Pons (tissue), 1 donor: Measurements from ENCODE around the gene SFTPD.
"Not testable (repeated sequence)": the region's sequence is repeated elsewhere in the genome, so short reads cannot be mapped to it uniquely, and the experiment has no call there.

Experiments
- DNase-seq: peaks from one replicate; pipeline ENCODE4 v3.0.0-alpha.2; 2016; ENCODE audit warnings: low spot score

The SFTPD gene

GRCh38 chr10:79925614-79926013 lies 23.3 kb downstream of the SFTPD start:
- DNase-seq, result no peak

- no peak for DNase-seq
Observed at GRCh38 chr10:79923669-79924068, 25.2 kb downstream of the SFTPD start.

- DNase-seq, result no peak
Observed at GRCh38 chr10:79923145-79923544, 25.8 kb downstream of the SFTPD start.

GRCh38 chr10:79922011-79922412 lies 26.9 kb downstream of the SFTPD start:
- DNase-seq, result not testable (repeated sequence)

- not testable (repeated sequence) for DNase-seq
Observed at GRCh38 chr10:79915838-79916237, 33.1 kb downstream of the SFTPD start.

- DNase-seq, result not testable (repeated sequence)
Observed at GRCh38 chr10:79914512-79914911, 34.4 kb downstream of the SFTPD start.

GRCh38 chr10:79910836-79911235 lies 38.1 kb downstream of the SFTPD start:
- no peak for DNase-seq

GRCh38 chr10:79910344-79910743 lies 38.6 kb downstream of the SFTPD start:
- DNase-seq, result no peak

GRCh38 chr10:79905322-79906314 lies 43.3 kb downstream of the SFTPD start:
- no peak for DNase-seq

- DNase-seq, result no peak
Observed at GRCh38 chr10:79904671-79905321, 44.1 kb downstream of the SFTPD start.

GRCh38 chr10:79901571-79901970 lies 47.3 kb downstream of the SFTPD start:
- DNase-seq, result not testable (repeated sequence)

- DNase-seq, result no peak
Observed at GRCh38 chr10:79898597-79899325, 50.1 kb downstream of the SFTPD start.

GRCh38 chr10:79892896-79893295 lies 56.0 kb downstream of the SFTPD start:
- DNase-seq, result not testable (repeated sequence)

- DNase-seq, result no peak
Observed at GRCh38 chr10:79890469-79890868, 58.4 kb downstream of the SFTPD start.

GRCh38 chr10:79888984-79889383 lies 59.9 kb downstream of the SFTPD start:
- DNase-seq, result peak; percentile 41
